Right cardiac atrium (tissue), 5 donors: ENCODE data around the gene CCSER1. TPM values are rescaled to one million over a fixed set of nuclear protein-coding genes. Genes with fewer than 3 reads are reported as not detected.
"Not testable (repeated sequence)": the region's sequence is repeated elsewhere in the genome, so short reads cannot be mapped to it uniquely, and the experiment has no call there.

Experiments
- ATAC-seq, 2 donors: fragments of 200-7000 bp; cut with Tn5 transposase; one replicate each; pipeline versions ENCODE4 v1.8.0 to v1.9.1; 2020; ENCODE audit warnings: moderate library complexity in 2 of 2, mild to moderate bottlenecking in 1 of 2
- DNase-seq, 3 donors: peaks; one replicate each; pipeline ENCODE4 v3.0.0-alpha.2; 2020
- H3K27ac ChIP-seq: one replicate; pipeline ENCODE4 v1.5.1; 2013; ENCODE audit warnings: mild to moderate bottlenecking, low read length, control low read depth, moderate library complexity
- H3K27me3 ChIP-seq: one replicate; pipeline ENCODE4 v1.6.1; 2013; ENCODE audit not compliant: control insufficient read depth, insufficient read depth
- H3K4me1 ChIP-seq: one replicate; pipeline ENCODE4 v1.6.1; 2013; ENCODE audit warnings: low read length; ENCODE audit not compliant: control insufficient read depth, insufficient read depth
- H3K4me3 ChIP-seq: one replicate; pipeline ENCODE4 v1.5.1; 2013; ENCODE audit warnings: low read length, control low read depth
- H3K9me3 ChIP-seq: one replicate; pipeline ENCODE4 v1.6.1; 2013; ENCODE audit warnings: low read length; ENCODE audit not compliant: control insufficient read depth
- WGBS: extraction: QIAGEN DNeasy Blood & Tissue Kit; methylation state at CpG from one replicate; pipeline ENCODE4 v1.1.7; 2013; 5-methylcytosine and 5-hydroxymethylcytosine counted together
- intact Hi-C, 4 donors: fragments of 100-400 bp; cut with DNase I; formaldehyde crosslinking; loops; one replicate each; pipeline versions ENCODE4 v1.11.0 to v1.14.0; 2022 to 2023
- polyA plus RNA-seq: library from polyadenylated mRNA; stranded (reverse); fragments of 200-250 nt; gene quantifications from one replicate; pipeline ENCODE4 v1.2.3, GENCODE V29; 2013
- total RNA-seq, 4 donors: library from RNA; stranded (reverse); fragmentation: NEBNext Ultra II Directional; extraction: Animal tissue kit (Norgen Biotek cat#: 25700); gene quantifications; one replicate each; pipeline ENCODE4 v1.2.1, GENCODE V29; 2021
- donor health status: healthy with polysubstance abuse.
- donor health status: DM: no; HTN: yes; CAD: no.
- donor health status: DM: no; HTN: no; CAD: no.
- donor health status: DM: no; HTN: yes; CAD: no; lungs with severe emphysema.
- donor health status: DM: yes; HTN: yes; CAD: no.

Gene CCSER1
- total and polyA plus RNA-seq, 5 donors, result 2.7 to 12.9 (median 10.4) TPM

- no peaks in the 10 kb centered on the region for H3K9me3 ChIP-seq
- H3K4me3 ChIP-seq, result no peak overlapping the region
- no peak for ATAC-seq
- intact Hi-C loops, result no loop called here
- no peak for DNase-seq
- no peak overlapping the region for H3K27ac ChIP-seq
- H3K27me3 ChIP-seq, result no peaks in the 10 kb centered on the region
- H3K4me1 ChIP-seq, result no peaks in the 10 kb centered on the region
Observed at GRCh38 chr4:90695411-90695810, 568.2 kb downstream of the CCSER1 start.

- not testable (repeated sequence) for ATAC-seq
- WGBS, result 74% methylated on average over 6 of the region's 6 CpGs
Observed at GRCh38 chr4:90705501-90705900, 578.3 kb downstream of the CCSER1 start.

GRCh38 chr4:90715242-90715641, 588.0 kb downstream of the CCSER1 start:
- Histone ChIP-seq H3K4me1 (no peaks in the 10 kb centered on the region), H3K9me3 (no peaks in the 10 kb centered on the region), H3K27me3 (no peaks in the 10 kb centered on the region), H3K27ac (no peak overlapping the region), H3K4me3 (no peak overlapping the region)
- DNase-seq (no peak), ATAC-seq (no peak)
- intact Hi-C loops, result no loop called here
- WGBS, result 89% methylated on average over 1 of the region's 1 CpG

More at GRCh38 chr4:90705501-90705900, 578.3 kb downstream of the CCSER1 start:
- DNase-seq, result peak in 2 of 3 donors; percentile 6 to 7
- H3K27ac ChIP-seq, intact Hi-C loops, H3K4me1 ChIP-seq, H3K4me3 ChIP-seq, H3K27me3 ChIP-seq, H3K9me3 ChIP-seq: not testable (repeated sequence)

DNA sequence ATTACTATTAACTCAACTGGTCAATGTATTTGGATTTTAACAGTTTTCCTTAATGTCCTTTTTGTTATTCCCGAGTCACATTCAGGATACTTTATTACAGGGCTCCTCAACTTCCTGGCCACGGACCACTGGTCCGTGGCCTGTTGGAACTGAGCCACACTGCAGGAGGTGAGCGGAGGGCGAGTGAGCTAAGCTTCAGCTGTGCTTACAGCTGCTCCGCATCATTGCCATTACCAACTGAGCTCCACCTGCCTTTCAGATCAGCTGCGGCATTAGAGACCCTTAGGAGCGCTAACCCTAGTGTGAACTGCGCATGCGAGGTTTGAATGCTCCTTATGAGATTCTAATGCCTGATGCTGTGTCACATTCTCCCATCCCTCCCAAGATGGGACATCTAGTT, 591.7 kb downstream of the CCSER1 start:
- Histone ChIP-seq H3K9me3 (no peaks in the 10 kb centered on the region), H3K4me3 (no peak overlapping the region), H3K27me3 (no peaks in the 10 kb centered on the region), H3K27ac (no peak overlapping the region), H3K4me1 (no peaks in the 10 kb centered on the region)
- WGBS, result 91% methylated on average over 10 of the region's 10 CpGs
- ATAC-seq (no peak), DNase-seq (peak in 1 of 3 donors; percentile 12)
- intact Hi-C loops, result no loop called here

DNA sequence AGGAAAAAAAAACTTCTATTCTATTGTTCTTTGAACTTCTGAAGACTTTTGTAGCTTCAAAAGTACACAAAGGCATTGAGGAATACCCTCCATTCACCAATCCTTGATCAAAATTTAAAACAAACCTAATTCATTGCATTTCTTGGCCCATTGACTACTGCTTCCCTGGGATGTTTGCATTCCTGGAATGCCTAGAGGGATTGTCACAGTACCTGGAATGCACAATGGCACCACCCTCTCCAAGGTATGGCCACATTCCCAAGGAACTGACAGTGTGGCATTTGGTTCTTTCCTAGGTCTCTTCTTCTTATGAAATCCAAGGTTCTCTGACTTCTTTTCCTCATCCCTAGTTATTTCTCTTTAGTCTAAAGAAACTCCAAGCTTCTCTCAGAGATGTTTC, 600.7 kb downstream of the CCSER1 start:
- ATAC-seq, result no peak
- Histone ChIP-seq H3K4me3 (no peak overlapping the region), H3K4me1 (no peaks in the 10 kb centered on the region), H3K9me3 (no peaks in the 10 kb centered on the region), H3K27ac (no peak overlapping the region), H3K27me3 (no peaks in the 10 kb centered on the region)
- intact Hi-C loops, result no loop called here
- DNase-seq, result no peak

GRCh38 chr4:90730752-90731151, 603.6 kb downstream of the CCSER1 start:
- Histone ChIP-seq H3K4me1 (no peaks in the 10 kb centered on the region), H3K4me3 (no peak overlapping the region), H3K27ac (no peak overlapping the region), H3K27me3 (no peaks in the 10 kb centered on the region), H3K9me3 (no peaks in the 10 kb centered on the region)
- intact Hi-C loops, result no loop called here
- no peak for ATAC-seq
- WGBS, result 24% methylated on average over 1 of the region's 1 CpG
- no peak for DNase-seq

- DNase-seq, result no peak
- no peak overlapping the region for H3K4me3 ChIP-seq
- no peak for ATAC-seq
- 72% methylated on average over 1 of the region's 1 CpG for WGBS
- intact Hi-C loops, result no loop called here
- H3K27me3 ChIP-seq, result no peaks in the 10 kb centered on the region
- H3K27ac ChIP-seq, result no peak overlapping the region
- no peaks in the 10 kb centered on the region for H3K9me3 ChIP-seq
- no peaks in the 10 kb centered on the region for H3K4me1 ChIP-seq
Observed at GRCh38 chr4:90733211-90733610, 606.0 kb downstream of the CCSER1 start.

DNA sequence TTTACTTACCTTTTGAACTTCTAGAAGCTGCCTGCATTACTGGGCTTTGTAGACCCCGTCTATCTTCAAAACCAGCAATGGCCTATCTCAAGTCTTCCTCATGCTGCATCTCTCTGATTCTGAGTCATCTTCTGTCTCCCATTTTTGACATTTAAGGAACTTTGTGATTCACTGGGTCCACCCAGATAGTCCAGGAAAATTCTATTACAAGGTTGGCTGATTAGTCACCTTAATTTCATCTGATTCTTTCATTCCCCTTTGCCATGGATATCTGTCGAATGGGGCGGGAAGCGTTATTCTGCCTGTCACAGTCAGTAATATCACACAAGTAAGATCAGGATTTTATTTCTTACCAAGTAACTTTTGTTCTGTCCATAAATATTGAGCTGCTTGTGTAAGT, 618.0 kb downstream of the CCSER1 start:
- H3K27me3 ChIP-seq, result no peaks in the 10 kb centered on the region
- intact Hi-C loops, result no loop called here
- H3K27ac ChIP-seq, result no peak overlapping the region
- H3K4me1 ChIP-seq, result no peaks in the 10 kb centered on the region
- no peak for DNase-seq
- H3K9me3 ChIP-seq, result no peaks in the 10 kb centered on the region
- 95% methylated on average over 4 of the region's 4 CpGs for WGBS
- ATAC-seq, result no peak
- H3K4me3 ChIP-seq, result no peak overlapping the region

- Histone ChIP-seq H3K27me3 (no peaks in the 10 kb centered on the region), H3K4me1 (no peaks in the 10 kb centered on the region), H3K27ac (no peak overlapping the region), H3K4me3 (no peak overlapping the region), H3K9me3 (no peaks in the 10 kb centered on the region)
- ATAC-seq, result no peak
- intact Hi-C loops, result no loop called here
- no peak for DNase-seq
Observed at GRCh38 chr4:90753068-90753467, 625.9 kb downstream of the CCSER1 start.

- intact Hi-C loops, result no loop called here
- Histone ChIP-seq H3K27ac (no peak overlapping the region), H3K4me3 (no peak overlapping the region), H3K27me3 (no peaks in the 10 kb centered on the region), H3K9me3 (no peaks in the 10 kb centered on the region), H3K4me1 (no peaks in the 10 kb centered on the region)
- WGBS, result 94% methylated on average over 2 of the region's 2 CpGs
- ATAC-seq, result no peak
- no peak for DNase-seq
Observed at GRCh38 chr4:90757534-90758060, 630.4 kb downstream of the CCSER1 start.

GRCh38 chr4:90760059-90760458, 632.9 kb downstream of the CCSER1 start:
- Histone ChIP-seq H3K9me3 (no peaks in the 10 kb centered on the region), H3K4me1 (no peaks in the 10 kb centered on the region), H3K4me3 (no peak overlapping the region), H3K27me3 (no peaks in the 10 kb centered on the region), H3K27ac (no peak overlapping the region)
- intact Hi-C loops, result no loop called here
- ATAC-seq (no peak), DNase-seq (no peak)
- WGBS, result 82% methylated on average over 1 of the region's 1 CpG

- Histone ChIP-seq H3K4me3 (no peak overlapping the region), H3K27me3 (no peaks in the 10 kb centered on the region), H3K4me1 (no peaks in the 10 kb centered on the region), H3K27ac (no peak overlapping the region), H3K9me3 (no peaks in the 10 kb centered on the region)
- WGBS, result 69% methylated on average over 2 of the region's 2 CpGs
- DNase-seq, result no peak
- ATAC-seq, result no peak
- intact Hi-C loops, result no loop called here
Observed at GRCh38 chr4:90766837-90767236, 639.6 kb downstream of the CCSER1 start.
